GM21717 (cell line): Measurements from ENCODE around the gene SLC4A8.
"Not testable (repeated sequence)": the region's sequence is repeated elsewhere in the genome, so short reads cannot be mapped to it uniquely, and the experiment has no call there.

Experiments
- ATAC-seq: cut with Tn5 transposase; IDR thresholded peaks from one replicate; pipeline ENCODE4 v1.9.1; 2021; ENCODE audit warnings: mild to moderate bottlenecking, moderate library complexity; ENCODE audit not compliant: unreplicated experiment

SLC4A8 gene

GRCh38 chr12:51473947-51474346 is 49.3 kb downstream of the SLC4A8 start:
- no peak for ATAC-seq

DNA sequence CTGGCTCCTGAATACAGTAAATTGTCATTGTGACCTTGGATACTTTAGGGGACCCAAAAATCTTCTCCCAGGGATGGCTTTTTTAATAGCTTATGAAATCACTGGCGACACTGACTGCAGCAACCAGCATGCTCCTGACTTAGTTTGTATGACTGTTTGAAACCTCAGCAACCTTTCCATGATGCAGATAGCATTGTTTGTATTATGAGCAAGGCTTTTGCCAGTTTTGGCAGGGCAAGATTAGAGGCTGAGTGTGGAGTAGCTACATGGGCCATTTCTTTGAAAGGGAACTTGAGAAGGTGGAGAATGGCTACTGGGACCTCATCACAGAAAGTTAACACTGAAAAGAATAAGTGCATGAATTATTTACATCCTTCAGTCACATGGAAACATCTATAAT is 50.9 kb downstream of the SLC4A8 start:
- ATAC-seq, result no peak

DNA sequence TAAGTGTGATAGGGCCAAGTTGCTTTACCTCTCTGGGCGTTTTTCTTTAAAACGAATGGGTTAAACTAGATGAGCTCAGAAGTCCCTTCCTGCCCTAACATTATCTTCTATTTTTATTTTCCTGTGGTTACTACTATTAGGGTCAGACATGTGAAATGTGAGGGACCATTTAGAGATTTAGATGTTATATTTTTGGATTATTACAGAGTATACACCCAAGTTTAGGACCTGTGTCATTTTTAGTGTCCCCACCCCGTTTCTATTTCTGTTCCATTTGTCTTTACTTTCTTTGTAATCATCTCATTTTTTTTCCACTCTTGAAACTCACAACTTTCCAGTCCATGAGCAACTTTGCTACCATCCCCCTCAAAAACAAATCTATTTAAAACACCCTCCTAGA is 56.3 kb downstream of the SLC4A8 start:
- no peak for ATAC-seq

- ATAC-seq, result no peak
Measured at GRCh38 chr12:51482929-51483697, 58.5 kb downstream of the SLC4A8 start.

DNA sequence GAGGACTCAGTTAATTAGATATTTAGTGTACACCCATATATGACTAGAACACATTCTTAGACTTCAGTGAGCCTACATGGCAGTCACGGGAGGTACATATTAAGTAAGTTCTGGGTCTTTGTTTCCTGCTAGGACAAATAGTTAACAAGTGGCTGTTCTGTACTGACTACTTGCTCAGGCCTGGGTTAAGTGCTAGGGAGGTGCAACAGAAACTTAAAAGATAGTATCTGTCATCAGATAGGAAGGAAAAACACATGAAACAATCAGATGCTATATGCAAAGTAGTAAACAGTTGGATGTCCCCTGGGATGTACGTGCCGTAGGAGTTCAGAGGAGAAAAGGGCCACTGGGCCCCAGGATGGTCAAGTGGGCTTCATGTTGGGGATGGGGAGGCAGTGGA is 59.5 kb downstream of the SLC4A8 start:
- no peak for ATAC-seq

DNA sequence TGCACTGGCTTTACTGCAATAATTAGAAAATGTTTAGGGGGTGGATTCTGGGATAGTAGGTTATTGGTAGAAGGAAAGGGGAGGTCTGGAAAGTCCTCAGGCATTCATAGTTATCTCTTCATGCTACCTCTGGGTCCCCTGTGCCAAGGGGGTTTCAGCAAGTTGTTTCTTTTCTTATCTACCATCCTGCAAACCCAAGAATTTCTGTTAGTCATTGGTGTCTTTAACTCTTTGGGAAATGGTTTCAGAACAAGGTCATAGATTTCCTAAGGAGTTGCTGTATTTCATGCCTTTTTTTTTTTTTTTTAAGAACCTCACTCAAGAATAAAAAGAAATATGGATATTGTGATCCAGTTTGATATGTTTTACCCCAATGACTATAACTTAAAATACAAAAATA is 63.6 kb downstream of the SLC4A8 start:
- ATAC-seq, result no peak

- no peak for ATAC-seq
Measured at GRCh38 chr12:51493281-51493680, 68.7 kb downstream of the SLC4A8 start.

GRCh38 chr12:51496895-51497294 is 72.3 kb downstream of the SLC4A8 start:
- ATAC-seq, result no peak

DNA sequence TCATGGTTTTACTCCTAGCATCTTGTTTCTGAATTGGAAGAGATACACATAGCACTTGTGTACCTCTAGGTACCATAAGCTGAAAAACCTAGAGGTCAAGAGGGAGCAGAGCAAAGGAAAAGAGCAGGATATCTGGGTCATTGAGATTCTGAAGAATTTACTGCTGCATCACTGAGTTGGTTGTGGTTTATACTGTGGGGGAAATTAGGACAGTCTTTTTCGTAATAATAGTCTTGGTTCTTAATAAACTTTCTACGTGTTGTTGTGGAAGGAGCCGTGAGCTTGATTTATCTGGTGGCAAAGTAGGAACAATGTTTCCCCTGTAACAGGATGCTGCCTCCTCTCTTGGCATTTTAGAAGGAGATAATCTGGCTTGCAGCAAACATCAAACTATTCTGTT is 80.2 kb downstream of the SLC4A8 start:
- ATAC-seq, result no peak

GRCh38 chr12:51505360-51506105 is 80.9 kb downstream of the SLC4A8 start:
- no peak for ATAC-seq

DNA sequence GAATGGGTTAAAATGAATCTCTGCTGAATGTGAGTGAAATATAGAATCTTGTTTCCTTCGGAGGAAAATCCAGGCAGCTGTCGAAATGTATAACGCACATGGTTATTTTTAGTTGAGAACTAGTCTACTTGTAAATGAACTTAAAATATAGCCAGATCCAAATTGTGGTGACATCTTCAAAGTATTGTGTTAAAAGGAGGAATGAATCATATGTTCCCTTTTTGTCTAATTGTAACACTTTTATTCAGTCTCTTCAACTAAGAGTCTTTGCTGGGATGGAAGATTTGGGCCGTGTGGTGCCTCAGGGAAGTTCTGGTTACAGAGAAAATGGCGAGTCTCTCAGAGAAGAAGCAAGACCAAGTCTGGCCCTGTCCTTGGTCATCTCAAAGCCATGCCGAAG is 82.5 kb downstream of the SLC4A8 start:
- no peak for ATAC-seq

GRCh38 chr12:51508285-51508684 is 83.7 kb downstream of the SLC4A8 start:
- ATAC-seq, result no peak

DNA sequence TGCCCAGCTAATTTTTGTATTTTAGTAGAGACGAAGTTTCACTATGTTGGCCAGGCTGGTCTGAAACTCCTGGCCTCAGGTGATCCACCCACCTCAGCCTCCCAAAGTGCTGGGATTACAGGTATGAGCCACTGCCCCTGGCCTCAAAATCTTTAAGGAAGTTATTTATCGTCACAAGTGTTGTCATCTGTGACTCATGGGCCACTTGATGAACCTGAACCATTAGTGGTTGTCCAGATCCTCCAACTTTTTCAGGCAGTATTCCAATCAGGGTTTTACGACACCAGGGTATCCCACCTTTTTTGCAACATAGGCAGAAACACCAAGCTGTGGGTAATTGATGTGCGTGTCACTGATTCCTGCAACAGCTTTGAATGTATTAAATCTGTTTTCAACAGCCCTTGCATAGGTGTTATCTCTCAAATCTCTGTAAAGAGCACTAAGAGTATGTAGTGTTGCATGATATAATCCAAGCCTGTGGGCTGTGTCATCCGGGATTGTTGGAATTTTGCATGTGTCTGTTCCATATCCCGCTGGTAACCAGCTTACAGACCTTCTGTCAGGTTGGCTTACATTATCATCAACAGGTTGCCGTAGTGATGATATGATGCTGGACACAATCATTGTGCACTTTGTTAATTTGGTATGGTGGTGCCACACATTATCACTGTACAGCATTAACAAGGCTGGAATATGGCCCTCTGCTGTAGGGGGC is 87.1 kb downstream of the SLC4A8 start:
- no peak for ATAC-seq

DNA sequence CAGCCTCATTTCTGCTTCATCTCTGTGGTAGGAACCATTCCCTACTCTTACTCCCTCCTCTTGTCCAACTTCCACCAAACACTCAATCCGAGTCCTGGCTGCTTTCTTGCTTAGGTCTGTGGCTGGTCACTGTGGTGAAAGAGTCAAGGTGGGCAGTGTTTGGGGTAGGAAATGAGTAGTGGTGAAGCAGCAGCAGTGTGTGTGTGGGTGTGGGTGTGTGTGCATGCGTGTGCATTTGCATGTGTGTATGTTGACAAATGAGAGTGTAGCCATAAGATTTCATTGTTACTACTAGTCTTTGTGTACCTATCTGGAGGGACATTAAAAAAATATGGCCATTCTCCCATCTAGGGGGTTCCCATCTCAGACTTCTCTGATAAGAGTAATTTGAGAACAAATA is 87.8 kb downstream of the SLC4A8 start:
- no peak for ATAC-seq

DNA sequence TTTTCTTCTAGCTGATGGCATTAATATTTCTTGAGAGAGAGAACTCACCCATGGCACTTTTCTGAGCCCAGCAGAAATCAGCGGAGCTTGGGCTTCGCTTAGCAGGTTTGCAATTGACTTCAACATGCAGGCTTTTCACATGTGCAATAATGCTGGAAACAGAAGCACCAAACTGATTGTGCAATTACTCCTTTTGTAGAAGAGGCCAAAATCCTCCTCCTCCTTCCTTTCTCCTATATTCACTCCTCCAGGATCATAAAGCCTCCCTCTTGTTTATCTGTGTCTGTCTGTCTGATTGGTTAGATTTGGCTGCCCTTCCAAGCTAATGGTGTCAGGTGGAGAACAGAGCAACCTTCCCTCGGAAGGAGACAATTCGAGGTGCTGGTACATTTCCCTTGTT is 90.4 kb downstream of the SLC4A8 start:
- not testable (repeated sequence) for ATAC-seq

DNA sequence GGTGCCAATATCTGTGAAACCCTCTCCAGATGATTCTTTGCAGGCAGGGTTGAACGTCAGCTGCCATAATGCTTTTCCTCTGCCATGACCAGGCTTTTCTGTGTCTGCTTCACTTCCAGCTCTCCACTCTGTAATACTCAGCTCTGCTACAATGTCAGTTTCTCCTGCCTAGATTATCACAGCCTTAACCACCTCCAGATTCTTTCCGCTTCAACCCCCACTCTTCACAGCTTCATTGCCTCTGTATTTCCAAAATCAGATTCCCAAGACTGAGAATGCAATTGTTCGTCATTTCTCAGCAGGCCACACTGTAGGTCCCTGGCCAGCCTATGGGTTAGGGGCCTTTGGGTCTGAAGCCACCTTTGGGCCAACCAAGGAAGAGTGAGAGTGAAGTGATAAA is 92.7 kb downstream of the SLC4A8 start:
- ATAC-seq, result no peak

DNA sequence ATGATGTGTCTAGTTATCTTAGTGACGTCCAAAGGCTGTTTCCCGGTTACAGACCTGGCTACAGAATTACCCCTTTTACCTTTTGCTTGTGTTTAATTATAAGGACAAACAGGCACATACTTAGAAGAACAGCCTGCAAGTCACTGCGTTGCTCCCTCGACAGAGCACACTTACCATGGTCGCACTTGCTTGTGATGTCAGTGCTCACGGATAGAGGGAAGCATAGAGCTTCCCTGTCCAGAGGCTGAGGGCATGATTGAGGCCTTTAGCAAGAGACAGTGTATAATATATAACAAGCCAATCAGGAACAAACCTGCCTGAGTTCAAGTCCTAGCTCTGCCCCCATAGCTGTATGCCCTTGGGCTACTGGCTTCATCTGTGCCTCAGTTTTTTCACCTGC is 93.2 kb downstream of the SLC4A8 start:
- no peak for ATAC-seq

- ATAC-seq, result no peak
Measured at GRCh38 chr12:51519755-51520154, 95.1 kb downstream of the SLC4A8 start.

DNA sequence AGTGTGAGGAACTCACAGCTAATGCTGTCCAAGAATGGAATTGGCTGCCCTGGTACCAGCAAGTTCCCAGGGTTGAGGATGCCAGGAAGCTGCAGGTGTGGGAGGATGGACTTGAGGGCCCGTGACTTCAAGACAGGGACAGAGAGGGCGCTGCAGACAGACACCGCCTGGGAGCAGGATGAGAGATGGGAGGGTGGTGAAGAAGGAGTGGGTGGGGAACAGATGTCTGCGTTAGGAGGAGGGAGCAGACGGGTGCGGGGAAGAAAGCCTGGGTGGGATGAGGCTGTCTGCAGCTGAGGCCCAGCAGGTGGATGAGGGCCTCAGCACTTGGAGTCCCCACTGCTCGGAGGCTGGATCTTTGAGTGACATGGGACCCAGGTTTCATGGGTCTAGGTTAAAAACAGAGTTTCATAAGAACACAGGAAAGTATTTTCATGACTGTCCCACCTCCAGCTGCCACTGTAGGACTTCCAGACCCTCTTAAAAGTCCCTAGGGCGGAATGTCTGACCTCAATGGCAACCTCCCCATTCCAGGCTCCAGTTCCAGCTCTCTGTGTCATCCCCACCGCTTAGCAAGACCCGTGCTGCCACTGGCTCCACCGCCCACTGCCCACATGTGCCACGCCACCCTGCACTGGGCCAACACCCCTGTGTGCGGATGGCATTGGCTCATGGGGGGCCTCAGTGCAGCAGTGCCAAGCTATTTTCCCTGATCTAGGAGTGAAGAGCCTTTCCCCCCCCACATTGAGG is 96.1 kb downstream of the SLC4A8 start:
- ATAC-seq, result no peak

DNA sequence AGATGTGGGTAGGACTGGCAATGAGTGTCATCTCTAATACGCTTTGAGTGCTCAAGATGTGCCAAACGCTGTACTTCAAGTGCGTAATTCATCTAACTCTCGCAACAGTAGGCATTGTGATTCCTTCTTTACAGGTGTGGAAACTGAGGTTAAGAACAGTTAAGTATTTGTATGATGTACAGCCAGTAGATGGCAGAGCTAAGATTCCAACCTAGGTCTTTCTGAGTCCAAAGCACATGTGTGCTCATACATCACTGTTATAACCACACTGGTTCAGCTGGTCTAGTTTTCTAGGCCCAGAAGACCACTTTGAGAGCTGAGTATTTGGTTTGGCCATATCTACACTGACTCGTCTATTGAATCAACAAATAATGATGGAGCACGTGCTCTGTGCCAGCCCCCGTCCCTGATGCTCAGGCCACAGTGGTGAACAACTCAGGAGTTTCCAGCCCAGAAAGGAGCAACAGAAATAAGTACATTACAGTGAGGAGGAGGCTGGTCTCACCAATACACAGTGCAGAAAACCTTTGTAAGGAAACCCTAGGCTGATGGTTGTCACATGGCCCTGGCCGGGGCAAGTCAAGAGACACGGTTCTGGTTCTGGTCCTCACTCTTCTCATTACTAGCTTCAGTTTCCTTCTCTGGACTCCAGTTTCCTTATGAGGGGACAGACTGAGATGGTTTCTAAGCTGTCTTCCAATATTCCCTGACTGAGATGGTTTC is 97.1 kb downstream of the SLC4A8 start:
- ATAC-seq, result no peak

DNA sequence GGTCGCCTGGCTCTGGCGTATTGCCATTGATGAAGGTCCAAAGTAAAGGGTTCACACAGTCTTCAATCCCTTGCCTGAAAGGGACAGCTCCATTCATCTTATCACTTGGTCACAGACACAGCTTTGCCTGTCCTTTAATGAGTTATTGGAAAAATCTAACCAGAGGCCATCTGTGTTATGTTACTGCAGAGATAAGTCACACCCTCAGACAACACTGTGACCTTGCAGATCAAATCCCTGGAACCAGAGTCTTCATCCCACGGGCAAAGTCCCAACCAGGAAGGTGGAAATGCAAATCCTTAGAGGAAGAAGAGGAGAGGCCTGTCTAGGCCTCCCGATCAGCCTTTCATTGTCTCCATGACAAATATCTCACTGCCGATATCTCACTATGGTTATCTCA is 98.1 kb downstream of the SLC4A8 start:
- no peak for ATAC-seq
